GM12801 (cell line): ENCODE results near the gene GRIK1.

Experiments
- TF ChIP-seq, protein P1 (sequence below): IDR thresholded peaks from one replicate; pipeline ENCODE4 v1.5.1; 2011; ENCODE audit warnings: control low read depth; ENCODE audit not compliant: insufficient read length; ENCODE audit errors: extremely low read depth

The GRIK1 gene

DNA sequence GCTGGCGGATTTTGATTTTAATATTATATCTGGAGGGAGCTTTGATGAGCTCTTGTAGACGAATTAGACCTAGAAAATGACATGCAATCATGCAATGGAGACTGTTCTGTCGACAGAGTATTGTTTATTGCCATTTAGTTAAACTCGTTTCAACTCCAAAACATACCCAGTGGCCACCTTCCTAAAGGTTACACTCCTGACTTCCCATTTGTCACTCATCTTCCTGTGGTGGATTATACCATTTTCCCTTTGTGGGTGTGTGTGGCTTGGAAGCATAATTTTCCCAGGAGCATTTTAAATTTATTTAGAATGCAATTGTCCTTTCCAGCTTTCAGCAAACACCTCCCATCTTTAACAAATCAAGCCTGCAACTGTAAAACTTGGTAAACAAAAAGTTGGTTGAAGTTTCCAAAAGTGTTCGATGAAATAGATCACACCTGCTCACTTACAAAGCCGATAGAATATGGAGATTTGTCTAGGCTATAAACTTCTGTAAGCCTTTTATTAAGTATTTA, 266.6 kb downstream of the GRIK1 start:
- TF ChIP-seq, protein P1, sequence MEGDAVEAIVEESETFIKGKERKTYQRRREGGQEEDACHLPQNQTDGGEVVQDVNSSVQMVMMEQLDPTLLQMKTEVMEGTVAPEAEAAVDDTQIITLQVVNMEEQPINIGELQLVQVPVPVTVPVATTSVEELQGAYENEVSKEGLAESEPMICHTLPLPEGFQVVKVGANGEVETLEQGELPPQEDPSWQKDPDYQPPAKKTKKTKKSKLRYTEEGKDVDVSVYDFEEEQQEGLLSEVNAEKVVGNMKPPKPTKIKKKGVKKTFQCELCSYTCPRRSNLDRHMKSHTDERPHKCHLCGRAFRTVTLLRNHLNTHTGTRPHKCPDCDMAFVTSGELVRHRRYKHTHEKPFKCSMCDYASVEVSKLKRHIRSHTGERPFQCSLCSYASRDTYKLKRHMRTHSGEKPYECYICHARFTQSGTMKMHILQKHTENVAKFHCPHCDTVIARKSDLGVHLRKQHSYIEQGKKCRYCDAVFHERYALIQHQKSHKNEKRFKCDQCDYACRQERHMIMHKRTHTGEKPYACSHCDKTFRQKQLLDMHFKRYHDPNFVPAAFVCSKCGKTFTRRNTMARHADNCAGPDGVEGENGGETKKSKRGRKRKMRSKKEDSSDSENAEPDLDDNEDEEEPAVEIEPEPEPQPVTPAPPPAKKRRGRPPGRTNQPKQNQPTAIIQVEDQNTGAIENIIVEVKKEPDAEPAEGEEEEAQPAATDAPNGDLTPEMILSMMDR: no peak

DNA sequence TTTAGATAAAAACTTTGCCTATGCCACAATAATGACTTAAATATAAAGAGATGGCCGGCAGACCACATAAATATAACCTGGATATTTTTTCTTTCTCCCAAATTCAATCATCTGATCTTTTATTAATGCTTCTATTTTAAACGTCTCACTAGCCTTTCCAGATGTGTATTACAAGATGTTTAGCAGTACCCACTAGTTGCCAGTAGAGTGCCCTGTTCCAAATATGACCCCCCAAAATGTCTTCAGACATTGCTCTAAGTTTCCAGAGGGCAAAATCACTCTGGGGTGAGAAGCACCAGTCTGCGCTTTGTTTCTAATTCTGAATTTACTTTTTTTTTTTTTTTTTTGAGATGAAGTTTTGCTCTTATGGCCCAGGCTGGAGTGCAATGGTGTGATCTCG, 268.1 kb downstream of the GRIK1 start:
- TF ChIP-seq, protein P1: no peak

DNA sequence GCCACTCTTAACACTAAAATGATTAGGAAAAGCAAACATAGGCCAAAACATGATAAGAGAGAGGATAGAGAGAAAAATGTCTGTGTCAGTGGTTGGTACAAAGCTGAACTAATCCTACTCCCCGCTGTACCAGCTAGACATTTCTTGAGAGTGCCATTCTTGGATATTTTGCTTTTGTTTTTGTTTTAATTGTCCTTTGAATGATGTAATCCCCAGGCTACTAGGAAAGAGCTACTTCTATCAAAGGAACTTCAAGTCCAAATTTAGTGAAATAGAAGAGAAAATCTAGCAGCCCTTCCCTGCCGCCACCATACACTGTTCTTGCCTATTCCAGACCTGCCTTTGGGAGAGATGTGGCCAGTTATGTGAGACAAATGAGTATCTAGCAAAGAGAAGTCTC, 269.6 kb downstream of the GRIK1 start:
- TF ChIP-seq, protein P1: no peak

DNA sequence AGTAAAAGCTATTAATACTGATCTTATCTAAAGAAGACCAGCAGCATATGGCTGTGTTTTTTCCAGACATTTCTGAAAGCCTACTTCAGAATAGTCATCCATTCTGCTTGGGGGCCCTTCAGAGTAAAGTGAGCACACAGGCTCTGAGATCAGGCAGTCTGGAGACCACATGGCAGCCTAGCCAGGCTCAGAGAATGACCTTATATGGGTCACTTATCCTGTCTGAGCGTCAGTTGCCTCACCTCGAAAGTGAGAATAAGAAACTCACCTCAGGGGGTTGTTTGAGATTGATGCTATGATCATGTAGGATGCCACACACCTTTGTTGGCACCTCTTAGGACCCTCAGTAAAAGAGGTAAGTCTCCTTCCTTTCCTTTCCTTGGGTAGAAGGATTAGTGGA, 270.4 kb downstream of the GRIK1 start:
- TF ChIP-seq, protein P1: no peak

- TF ChIP-seq, protein P1: no peak
These were observed 272.1 kb downstream of the GRIK1 start for GRCh38 chr21:29667651-29668050.

GRCh38 chr21:29664615-29665014, 275.2 kb downstream of the GRIK1 start:
- TF ChIP-seq, protein P1: no peak

DNA sequence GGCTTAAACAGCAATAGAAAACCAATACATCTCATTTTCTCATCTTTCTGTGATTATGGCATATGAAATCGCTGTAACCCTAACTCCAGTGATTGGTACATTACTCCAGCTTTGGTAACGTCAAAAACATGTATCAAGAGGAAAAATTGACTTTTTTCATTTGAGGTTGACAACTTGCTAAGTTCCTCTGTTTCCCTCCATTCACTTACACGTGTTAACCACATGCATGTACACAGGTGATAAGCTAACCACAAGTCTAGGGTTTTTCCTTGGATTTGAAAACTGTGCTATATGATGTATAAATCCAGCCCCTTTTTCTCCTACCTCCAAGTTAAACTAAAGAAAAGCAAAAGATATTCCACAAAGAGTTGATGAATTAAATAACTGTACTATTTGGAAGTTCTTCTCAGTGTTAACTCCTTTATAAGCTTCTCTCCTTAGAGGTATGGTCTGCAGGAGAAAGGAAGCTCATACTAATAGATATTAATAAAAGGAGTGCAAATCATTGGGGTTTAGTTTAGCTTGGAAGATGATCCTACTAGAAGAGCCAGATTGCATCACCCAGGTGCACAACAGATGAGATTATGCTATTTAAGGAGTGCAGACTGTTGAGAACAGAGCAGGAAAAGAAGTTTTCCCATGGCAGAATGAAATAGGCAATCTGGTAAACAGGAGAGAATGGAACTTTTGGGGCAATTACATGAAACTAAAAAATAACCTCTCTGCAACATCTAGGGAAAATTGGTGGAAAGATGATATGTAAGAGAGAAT, 277.9 kb downstream of the GRIK1 start:
- TF ChIP-seq, protein P1: no peak
